Type B pancreatic cell (in vitro differentiated cells): ENCODE measurements around the gene CORO1C. TPM values are rescaled to one million over a fixed set of nuclear protein-coding genes. Genes with fewer than 3 reads are reported as not detected.

ENCODE experiments used
- DNase-seq: peaks from one replicate; pipeline ENCODE4 v3.0.0; 2021; ENCODE audit warnings: mixed read lengths; ENCODE audit not compliant: unreplicated experiment; ENCODE audit errors: extremely low spot score
- H3K27ac Mint-ChIP-seq: 2 replicates; pipeline ENCODE4 v1.8.0; 2021; ENCODE audit warnings: mild to moderate bottlenecking, mixed read lengths
- H3K27me3 Mint-ChIP-seq: 2 replicates; pipeline ENCODE4 v1.8.0; 2021; ENCODE audit warnings: mixed read lengths
- H3K36me3 Mint-ChIP-seq: 2 replicates; pipeline ENCODE4 v1.8.0; 2021; ENCODE audit warnings: mixed read lengths
- H3K4me1 Mint-ChIP-seq: one replicate; pipeline ENCODE4 v1.8.0; 2021; ENCODE audit warnings: mixed read lengths; ENCODE audit not compliant: unreplicated experiment
- H3K4me3 Mint-ChIP-seq: 2 replicates; pipeline ENCODE4 v1.8.0; 2021; ENCODE audit warnings: mild to moderate bottlenecking, mixed read lengths
- H3K9me3 Mint-ChIP-seq: 2 replicates; pipeline ENCODE4 v1.8.0; 2021; ENCODE audit warnings: mixed read lengths
- CTCF ChIP-seq: fragments of 200-600 bp; sonication (generic); conservative IDR thresholded peaks from 2 replicates; pipeline ENCODE4 v1.5.0; 2021; ENCODE audit warnings: antibody characterized with exemption, mild to moderate bottlenecking
- total RNA-seq: library from RNA; stranded (reverse); gene quantifications from 2 replicates; pipeline ENCODE4 v1.2.1, GENCODE V29; 2021; ENCODE audit warnings: low replicate concordance

Gene CORO1C
- total RNA-seq, 1 donor from 2014 or later = 103 TPM

DNA sequence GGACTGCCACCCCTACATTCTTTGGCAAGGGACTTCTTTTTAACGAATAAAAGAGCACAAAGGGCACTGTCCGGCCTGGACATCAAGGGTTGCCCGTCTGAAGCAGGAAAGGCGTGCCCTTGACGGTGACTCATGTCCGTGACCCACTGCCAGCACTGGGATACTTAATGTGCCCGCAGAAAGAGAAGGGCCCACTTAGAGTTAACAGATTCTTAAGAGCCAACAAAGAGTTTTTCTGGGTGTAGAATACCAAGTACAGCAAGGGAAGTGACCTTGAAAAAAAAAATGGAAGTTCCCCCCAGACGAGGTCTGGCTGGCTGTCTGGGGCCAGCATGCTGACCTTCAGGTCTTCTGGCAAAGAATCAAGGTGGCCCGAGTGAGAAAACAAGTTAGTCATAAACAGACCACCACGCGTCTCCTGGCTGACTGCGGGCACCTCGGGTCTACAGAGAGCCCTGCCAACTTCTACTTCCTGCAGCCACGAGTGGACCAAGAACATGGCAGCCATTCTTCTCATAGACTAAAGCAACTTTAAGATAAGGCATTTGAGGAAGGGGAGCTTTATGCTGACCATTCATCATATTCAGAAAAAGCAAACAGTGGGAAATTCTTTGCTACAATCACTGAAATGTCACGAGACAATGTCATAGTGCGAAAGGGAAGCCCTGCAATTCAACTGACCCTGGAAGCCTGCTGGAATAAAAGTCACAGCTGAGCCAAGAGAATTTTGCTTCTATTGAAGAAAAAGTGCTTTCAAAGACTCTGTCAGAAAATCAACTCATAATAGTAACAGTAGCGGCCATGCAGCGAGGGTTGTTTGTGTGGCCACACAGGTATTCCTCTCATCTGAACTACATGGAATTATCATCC lies 87.1 kb downstream of the CORO1C start:
- H3K27ac Mint-ChIP-seq = no peak overlapping the region
- peaks cover 29% of the 10 kb centered on the region for H3K4me1 Mint-ChIP-seq
- H3K4me3 Mint-ChIP-seq = no peak overlapping the region
- peaks cover 28% of the 10 kb centered on the region for H3K36me3 Mint-ChIP-seq
- TF ChIP-seq CTCF = no peak
- DNase-seq = no peak
- no peaks in the 10 kb centered on the region for H3K9me3 Mint-ChIP-seq
- no peaks in the 10 kb centered on the region for H3K27me3 Mint-ChIP-seq

GRCh38 chr12:108642899-108643654 lies 88.2 kb downstream of the CORO1C start:
- H3K9me3 Mint-ChIP-seq = no peaks in the 10 kb centered on the region
- no peak for TF ChIP-seq CTCF
- H3K4me3 Mint-ChIP-seq = no peak overlapping the region
- no peak overlapping the region for H3K27ac Mint-ChIP-seq
- peaks cover 40% of the 10 kb centered on the region for H3K4me1 Mint-ChIP-seq
- no peak for DNase-seq
- no peaks in the 10 kb centered on the region for H3K27me3 Mint-ChIP-seq
- H3K36me3 Mint-ChIP-seq = peaks cover 20% of the 10 kb centered on the region

DNA sequence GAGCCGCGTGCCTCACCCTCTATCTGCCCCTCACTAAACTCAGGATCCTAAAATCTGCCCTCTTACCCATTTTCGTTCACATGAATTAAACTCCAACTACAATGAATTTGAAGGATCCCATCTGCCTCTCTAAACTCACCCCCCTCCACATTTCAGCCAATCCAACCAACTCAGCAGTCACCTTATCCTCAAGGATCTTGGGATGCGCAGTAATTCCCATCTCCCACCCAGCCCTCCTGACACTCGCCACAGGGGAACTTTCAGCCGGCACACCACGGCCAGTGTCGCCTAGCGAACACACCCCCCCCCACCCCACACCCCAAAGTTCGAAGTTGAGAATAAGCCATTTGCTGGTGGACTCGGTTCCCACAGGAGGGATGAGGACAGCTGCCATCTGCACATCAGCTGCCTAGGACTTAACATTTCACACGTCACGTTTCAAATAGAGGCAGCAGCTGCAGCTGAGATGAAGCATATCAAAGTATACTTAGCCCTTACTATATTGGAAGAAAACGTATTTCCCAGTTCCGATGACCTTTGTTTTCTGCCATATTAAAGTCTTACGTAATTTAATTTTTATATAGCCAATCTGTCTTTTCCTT lies 88.9 kb downstream of the CORO1C start:
- H3K9me3 Mint-ChIP-seq = no peaks in the 10 kb centered on the region
- no peaks in the 10 kb centered on the region for H3K27me3 Mint-ChIP-seq
- no peak for DNase-seq
- no peak for TF ChIP-seq CTCF
- H3K27ac Mint-ChIP-seq = peak overlapping the region; percentile 25
- peaks cover 47% of the 10 kb centered on the region for H3K4me1 Mint-ChIP-seq
- H3K4me3 Mint-ChIP-seq = no peak overlapping the region
- H3K36me3 Mint-ChIP-seq = peaks cover 20% of the 10 kb centered on the region

GRCh38 chr12:108641446-108642268 lies 89.7 kb downstream of the CORO1C start:
- no peak for DNase-seq
- no peak for TF ChIP-seq CTCF
- Mint-ChIP-seq H3K27me3 (no peaks in the 10 kb centered on the region), H3K4me1 (peaks cover 50% of the 10 kb centered on the region), H3K36me3 (peaks cover 17% of the 10 kb centered on the region), H3K27ac (peak overlapping the region; percentile 25), H3K4me3 (no peak overlapping the region), H3K9me3 (no peaks in the 10 kb centered on the region)

GRCh38 chr12:108640802-108641445 lies 90.4 kb downstream of the CORO1C start:
- H3K9me3 Mint-ChIP-seq = no peaks in the 10 kb centered on the region
- no peak overlapping the region for H3K27ac Mint-ChIP-seq
- H3K36me3 Mint-ChIP-seq = peaks cover 11% of the 10 kb centered on the region
- no peaks in the 10 kb centered on the region for H3K27me3 Mint-ChIP-seq
- no peak for DNase-seq
- no peak overlapping the region for H3K4me3 Mint-ChIP-seq
- no peak for TF ChIP-seq CTCF
- H3K4me1 Mint-ChIP-seq = peaks cover 52% of the 10 kb centered on the region
